H1 (cell line): ENCODE data around the gene GPR37. TPM values are rescaled to one million over a fixed set of nuclear protein-coding genes. Genes with fewer than 3 reads are reported as not detected.

Experiments used
- CHD2 ChIP-seq: IDR thresholded peaks from 2 replicates; pipeline ENCODE4 v1.6.1; 2012; ENCODE audit warnings: low read length, improper control_type of control experiment
- EP300 ChIP-seq, 2 experiments: IDR thresholded peaks; 1 replicate in 1 of 2; 2 replicates in 1 of 2; pipeline ENCODE4 v1.6.1; 2011 to 2012; ENCODE audit warnings: low read depth in 2 of 2, low read length in 2 of 2, mild to moderate bottlenecking in 2 of 2, borderline replicate concordance in 1 of 2, inconsistent platforms in 1 of 2, moderate library complexity in 1 of 2
- RAD21 ChIP-seq, 2 experiments: IDR thresholded peaks in 1 of 2; conservative IDR thresholded peaks in 1 of 2; 2 replicates each; pipeline ENCODE4 v1.6.1; 2011; ENCODE audit warnings: low read depth in 2 of 2, low read length in 2 of 2, improper control_type of control experiment in 1 of 2, inconsistent platforms in 1 of 2, mild to moderate bottlenecking in 1 of 2, moderate library complexity in 1 of 2
- RFX5 ChIP-seq: IDR thresholded peaks from 2 replicates; pipeline ENCODE4 v1.6.1; 2011; ENCODE audit warnings: low read depth, low read length, improper control_type of control experiment, borderline replicate concordance
- SIRT6 ChIP-seq: IDR thresholded peaks from one replicate; pipeline ENCODE4 v1.7.1; 2012; ENCODE audit warnings: low read length, inconsistent platforms
- SIX5 ChIP-seq: IDR thresholded peaks from 2 replicates; pipeline ENCODE4 v1.6.1; 2011; ENCODE audit warnings: mild to moderate bottlenecking, low read depth, low read length
- TAF1 ChIP-seq: IDR thresholded peaks from 2 replicates; pipeline ENCODE4 v1.6.1; 2011; ENCODE audit warnings: mild to moderate bottlenecking, low read depth, low read length
- polyA plus RNA-seq, 7 experiments: library from polyadenylated mRNA; depleted of rRNA in 3 of 7; stranded (reverse) in 5 of 7; unstranded in 2 of 7; fragments of >200 nt in 5 of 7; fragments of 200-250 nt in 2 of 7; gene quantifications; 1 replicate in 5 of 7; 2 replicates in 1 of 7; 4 replicates in 1 of 7; pipeline versions ENCODE4 v1.2.1 to v1.2.3, GENCODE V29; 2011 to 2013; ENCODE audit warnings: missing spikeins in 2 of 7, mixed read lengths in 2 of 7
- total RNA-seq: library from RNA; stranded (reverse); fragmentation: NEBNext Ultra II Directional; extraction: Animal tissue kit (Norgen Biotek cat#: 25700); gene quantifications from 2 replicates; pipeline ENCODE4 v1.2.1, GENCODE V29; 2021
- TF ChIP-seq, protein P1 (sequence below): fragments of 300-600 bp; sonication (generic); IDR thresholded peaks from 2 replicates; pipeline ENCODE4 v1.7.1; 2012; ENCODE audit warnings: low read length, moderate library complexity, mild to moderate bottlenecking, inconsistent platforms; ENCODE audit not compliant: insufficient replicate concordance
- TF ChIP-seq, protein P2 (sequence below): IDR thresholded peaks from 2 replicates; pipeline ENCODE4 v1.6.1; 2012; ENCODE audit warnings: low read length, inconsistent platforms

The GPR37 gene
- total and polyA plus RNA-seq, 2 of the 8 experiments (the other 6 are each of a cell fraction or from before 2014, with no cell fraction given): 1.5 to 17.4 TPM

DNA sequence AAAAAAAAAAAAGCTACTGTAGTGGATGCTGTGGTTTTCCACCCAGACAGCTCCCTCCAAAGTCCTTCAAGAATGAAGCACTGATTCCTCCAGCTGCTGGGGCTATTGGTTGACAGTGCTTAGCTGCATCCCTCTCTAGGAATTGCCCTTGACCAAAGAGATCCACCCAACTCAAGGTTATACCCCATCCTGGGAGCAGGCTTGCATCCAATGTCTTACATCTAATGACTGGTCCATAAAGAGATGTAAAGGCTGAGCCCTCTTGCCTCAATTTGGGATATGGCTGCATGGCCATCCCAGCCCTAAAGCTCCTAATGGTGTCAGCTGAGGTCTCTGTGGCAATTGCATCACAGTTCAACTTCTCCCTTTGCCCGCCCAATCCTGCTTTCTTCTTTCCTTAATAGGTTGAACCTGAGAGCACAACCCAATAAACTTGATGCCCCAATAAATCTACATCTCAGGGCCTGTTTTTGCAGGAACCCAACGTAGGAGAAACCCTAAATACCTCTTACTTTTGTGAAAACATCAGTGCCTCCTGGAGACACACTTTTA lies 4.4 kb downstream of the GPR37 start (continued):
- TF ChIP-seq, protein P1, sequence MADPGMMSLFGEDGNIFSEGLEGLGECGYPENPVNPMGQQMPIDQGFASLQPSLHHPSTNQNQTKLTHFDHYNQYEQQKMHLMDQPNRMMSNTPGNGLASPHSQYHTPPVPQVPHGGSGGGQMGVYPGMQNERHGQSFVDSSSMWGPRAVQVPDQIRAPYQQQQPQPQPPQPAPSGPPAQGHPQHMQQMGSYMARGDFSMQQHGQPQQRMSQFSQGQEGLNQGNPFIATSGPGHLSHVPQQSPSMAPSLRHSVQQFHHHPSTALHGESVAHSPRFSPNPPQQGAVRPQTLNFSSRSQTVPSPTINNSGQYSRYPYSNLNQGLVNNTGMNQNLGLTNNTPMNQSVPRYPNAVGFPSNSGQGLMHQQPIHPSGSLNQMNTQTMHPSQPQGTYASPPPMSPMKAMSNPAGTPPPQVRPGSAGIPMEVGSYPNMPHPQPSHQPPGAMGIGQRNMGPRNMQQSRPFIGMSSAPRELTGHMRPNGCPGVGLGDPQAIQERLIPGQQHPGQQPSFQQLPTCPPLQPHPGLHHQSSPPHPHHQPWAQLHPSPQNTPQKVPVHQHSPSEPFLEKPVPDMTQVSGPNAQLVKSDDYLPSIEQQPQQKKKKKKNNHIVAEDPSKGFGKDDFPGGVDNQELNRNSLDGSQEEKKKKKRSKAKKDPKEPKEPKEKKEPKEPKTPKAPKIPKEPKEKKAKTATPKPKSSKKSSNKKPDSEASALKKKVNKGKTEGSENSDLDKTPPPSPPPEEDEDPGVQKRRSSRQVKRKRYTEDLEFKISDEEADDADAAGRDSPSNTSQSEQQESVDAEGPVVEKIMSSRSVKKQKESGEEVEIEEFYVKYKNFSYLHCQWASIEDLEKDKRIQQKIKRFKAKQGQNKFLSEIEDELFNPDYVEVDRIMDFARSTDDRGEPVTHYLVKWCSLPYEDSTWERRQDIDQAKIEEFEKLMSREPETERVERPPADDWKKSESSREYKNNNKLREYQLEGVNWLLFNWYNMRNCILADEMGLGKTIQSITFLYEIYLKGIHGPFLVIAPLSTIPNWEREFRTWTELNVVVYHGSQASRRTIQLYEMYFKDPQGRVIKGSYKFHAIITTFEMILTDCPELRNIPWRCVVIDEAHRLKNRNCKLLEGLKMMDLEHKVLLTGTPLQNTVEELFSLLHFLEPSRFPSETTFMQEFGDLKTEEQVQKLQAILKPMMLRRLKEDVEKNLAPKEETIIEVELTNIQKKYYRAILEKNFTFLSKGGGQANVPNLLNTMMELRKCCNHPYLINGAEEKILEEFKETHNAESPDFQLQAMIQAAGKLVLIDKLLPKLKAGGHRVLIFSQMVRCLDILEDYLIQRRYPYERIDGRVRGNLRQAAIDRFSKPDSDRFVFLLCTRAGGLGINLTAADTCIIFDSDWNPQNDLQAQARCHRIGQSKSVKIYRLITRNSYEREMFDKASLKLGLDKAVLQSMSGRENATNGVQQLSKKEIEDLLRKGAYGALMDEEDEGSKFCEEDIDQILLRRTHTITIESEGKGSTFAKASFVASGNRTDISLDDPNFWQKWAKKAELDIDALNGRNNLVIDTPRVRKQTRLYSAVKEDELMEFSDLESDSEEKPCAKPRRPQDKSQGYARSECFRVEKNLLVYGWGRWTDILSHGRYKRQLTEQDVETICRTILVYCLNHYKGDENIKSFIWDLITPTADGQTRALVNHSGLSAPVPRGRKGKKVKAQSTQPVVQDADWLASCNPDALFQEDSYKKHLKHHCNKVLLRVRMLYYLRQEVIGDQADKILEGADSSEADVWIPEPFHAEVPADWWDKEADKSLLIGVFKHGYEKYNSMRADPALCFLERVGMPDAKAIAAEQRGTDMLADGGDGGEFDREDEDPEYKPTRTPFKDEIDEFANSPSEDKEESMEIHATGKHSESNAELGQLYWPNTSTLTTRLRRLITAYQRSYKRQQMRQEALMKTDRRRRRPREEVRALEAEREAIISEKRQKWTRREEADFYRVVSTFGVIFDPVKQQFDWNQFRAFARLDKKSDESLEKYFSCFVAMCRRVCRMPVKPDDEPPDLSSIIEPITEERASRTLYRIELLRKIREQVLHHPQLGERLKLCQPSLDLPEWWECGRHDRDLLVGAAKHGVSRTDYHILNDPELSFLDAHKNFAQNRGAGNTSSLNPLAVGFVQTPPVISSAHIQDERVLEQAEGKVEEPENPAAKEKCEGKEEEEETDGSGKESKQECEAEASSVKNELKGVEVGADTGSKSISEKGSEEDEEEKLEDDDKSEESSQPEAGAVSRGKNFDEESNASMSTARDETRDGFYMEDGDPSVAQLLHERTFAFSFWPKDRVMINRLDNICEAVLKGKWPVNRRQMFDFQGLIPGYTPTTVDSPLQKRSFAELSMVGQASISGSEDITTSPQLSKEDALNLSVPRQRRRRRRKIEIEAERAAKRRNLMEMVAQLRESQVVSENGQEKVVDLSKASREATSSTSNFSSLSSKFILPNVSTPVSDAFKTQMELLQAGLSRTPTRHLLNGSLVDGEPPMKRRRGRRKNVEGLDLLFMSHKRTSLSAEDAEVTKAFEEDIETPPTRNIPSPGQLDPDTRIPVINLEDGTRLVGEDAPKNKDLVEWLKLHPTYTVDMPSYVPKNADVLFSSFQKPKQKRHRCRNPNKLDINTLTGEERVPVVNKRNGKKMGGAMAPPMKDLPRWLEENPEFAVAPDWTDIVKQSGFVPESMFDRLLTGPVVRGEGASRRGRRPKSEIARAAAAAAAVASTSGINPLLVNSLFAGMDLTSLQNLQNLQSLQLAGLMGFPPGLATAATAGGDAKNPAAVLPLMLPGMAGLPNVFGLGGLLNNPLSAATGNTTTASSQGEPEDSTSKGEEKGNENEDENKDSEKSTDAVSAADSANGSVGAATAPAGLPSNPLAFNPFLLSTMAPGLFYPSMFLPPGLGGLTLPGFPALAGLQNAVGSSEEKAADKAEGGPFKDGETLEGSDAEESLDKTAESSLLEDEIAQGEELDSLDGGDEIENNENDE: no peak
- TF ChIP-seq RFX5 (no peak), SIRT6 (no peak), RAD21 (IDR thresholded peaks at IDR 0.05 in 1 of 2, conservative IDR thresholded peaks at IDR 0.05 in 1 of 2; ENCODE audit: low read depth in 2 of 2, low read length in 2 of 2) (no peak), SIX5 (no peak), TAF1 (no peak), EP300 (IDR thresholded peaks at IDR 0.05; ENCODE audit: borderline replicate concordance in 1 of 2, low read depth in 2 of 2, low read length in 2 of 2) (no peak), CHD2 (no peak)
- TF ChIP-seq, protein P2, sequence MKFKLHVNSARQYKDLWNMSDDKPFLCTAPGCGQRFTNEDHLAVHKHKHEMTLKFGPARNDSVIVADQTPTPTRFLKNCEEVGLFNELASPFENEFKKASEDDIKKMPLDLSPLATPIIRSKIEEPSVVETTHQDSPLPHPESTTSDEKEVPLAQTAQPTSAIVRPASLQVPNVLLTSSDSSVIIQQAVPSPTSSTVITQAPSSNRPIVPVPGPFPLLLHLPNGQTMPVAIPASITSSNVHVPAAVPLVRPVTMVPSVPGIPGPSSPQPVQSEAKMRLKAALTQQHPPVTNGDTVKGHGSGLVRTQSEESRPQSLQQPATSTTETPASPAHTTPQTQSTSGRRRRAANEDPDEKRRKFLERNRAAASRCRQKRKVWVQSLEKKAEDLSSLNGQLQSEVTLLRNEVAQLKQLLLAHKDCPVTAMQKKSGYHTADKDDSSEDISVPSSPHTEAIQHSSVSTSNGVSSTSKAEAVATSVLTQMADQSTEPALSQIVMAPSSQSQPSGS: no peak
